Breast epithelium (tissue), 4 donors: ENCODE data around the gene DACT2. TPM values are rescaled to one million over a fixed set of nuclear protein-coding genes. Genes with fewer than 3 reads are reported as not detected.

ENCODE experiments used
- DNase-seq, 2 donors: peaks; one replicate each; pipeline ENCODE4 v3.0.0-alpha.2; 2019; ENCODE audit warnings: low spot score in 2 of 2
- H3K27ac ChIP-seq, 2 donors: fragments of 200-600 bp; sonication (generic) in 1 of 2; one replicate each; pipeline ENCODE4 v1.5.1; 2016 to 2019; ENCODE audit warnings: mild to moderate bottlenecking in 1 of 2
- H3K27me3 ChIP-seq, 2 donors: fragments of 200-600 bp; sonication (generic) in 1 of 2; one replicate each; pipeline versions ENCODE4 v1.5.1 to v1.6.0; 2017 to 2019; ENCODE audit warnings: control low read depth in 1 of 2, mild to moderate bottlenecking in 1 of 2
- H3K36me3 ChIP-seq: fragments of 200-600 bp; one replicate; pipeline ENCODE4 v1.5.1; 2019
- H3K4me1 ChIP-seq, 2 donors: fragments of 200-600 bp; sonication (generic); one replicate each; pipeline ENCODE4 v1.5.1; 2016 to 2019; ENCODE audit warnings: control low read depth in 1 of 2
- H3K4me3 ChIP-seq, 3 donors: fragments of 200-600 bp; sonication (generic); 1 replicate in 2 of 3; 2 replicates in 1 of 3; pipeline ENCODE4 v1.5.1; 2016 to 2019; ENCODE audit warnings: mild to moderate bottlenecking in 3 of 3, moderate library complexity in 2 of 3
- H3K9me3 ChIP-seq, 2 donors: fragments of 200-600 bp; sonication (generic) in 1 of 2; one replicate each; pipeline ENCODE4 v1.5.1; 2016 to 2019; ENCODE audit warnings: control low read depth in 1 of 2
- POLR2A ChIP-seq: fragments of 450-650 bp; IDR thresholded peaks from one replicate; pipeline ENCODE4 v1.6.1; 2016; ENCODE audit warnings: antibody characterized with exemption, mild to moderate bottlenecking, moderate library complexity
- POLR2AphosphoS5 ChIP-seq, 3 donors: sonication (generic); formaldehyde crosslinking; IDR thresholded peaks; one replicate each; pipeline ENCODE4 v1.6.1; 2017; ENCODE audit warnings: antibody characterized with exemption in 3 of 3
- intact Hi-C: fragments of 100-400 bp; cut with DNase I; formaldehyde crosslinking; loops from one replicate; pipeline ENCODE4 v1.15.1; 2023; ENCODE audit warnings: low total_unique reads
- total RNA-seq, 3 donors: library from RNA; depleted of rRNA; stranded (reverse); fragments of >200 nt; gene quantifications; one replicate each; pipeline ENCODE4 v1.1.0, GENCODE V29; 2016
- TF ChIP-seq, protein P1 (sequence below), 3 donors: fragments of 450-650 bp; IDR thresholded peaks; one replicate each; pipeline ENCODE4 v1.5.1; 2016 to 2017; ENCODE audit warnings: antibody characterized with exemption in 3 of 3, mild to moderate bottlenecking in 3 of 3, moderate library complexity in 3 of 3

Gene DACT2, protein sequence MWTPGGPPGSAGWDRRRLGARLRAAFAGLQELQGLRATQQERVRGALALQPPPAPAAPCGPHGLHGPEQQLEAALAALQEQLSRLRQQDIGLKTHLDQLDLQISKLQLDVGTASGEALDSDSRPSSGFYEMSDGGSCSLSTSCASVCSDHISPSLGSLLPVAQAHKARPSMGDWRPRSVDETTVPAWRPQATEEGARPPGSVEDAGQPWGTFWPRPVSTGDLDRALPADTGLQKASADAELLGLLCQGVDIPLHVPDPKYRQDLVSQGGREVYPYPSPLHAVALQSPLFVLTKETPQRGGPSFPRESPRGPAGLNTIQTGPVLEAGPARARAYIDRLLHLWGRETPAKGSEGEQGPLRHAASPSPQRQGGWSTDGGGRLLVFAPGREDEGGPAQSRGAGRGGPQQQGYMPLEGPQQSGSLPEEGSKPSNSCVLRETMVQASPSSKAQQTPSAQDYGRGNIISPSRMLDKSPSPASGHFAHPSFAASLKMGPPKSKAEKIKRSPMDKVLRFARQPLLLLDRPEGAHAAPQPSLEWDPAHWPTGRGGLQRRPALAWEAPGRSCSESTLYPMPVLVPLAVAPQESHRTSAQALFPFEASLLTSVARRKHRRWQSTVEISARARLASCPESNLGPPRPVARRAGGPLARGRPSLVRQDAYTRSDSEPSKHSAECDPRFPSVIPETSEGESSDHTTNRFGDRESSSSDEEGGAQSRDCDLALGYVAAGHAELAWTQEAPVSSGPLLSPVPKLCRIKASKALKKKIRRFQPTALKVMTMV
- total RNA-seq: 1 to 10 TPM in 1 of 3 donors, under 1 TPM in 1, not detected in 1; 0.32 to 1.0 TPM

DNA sequence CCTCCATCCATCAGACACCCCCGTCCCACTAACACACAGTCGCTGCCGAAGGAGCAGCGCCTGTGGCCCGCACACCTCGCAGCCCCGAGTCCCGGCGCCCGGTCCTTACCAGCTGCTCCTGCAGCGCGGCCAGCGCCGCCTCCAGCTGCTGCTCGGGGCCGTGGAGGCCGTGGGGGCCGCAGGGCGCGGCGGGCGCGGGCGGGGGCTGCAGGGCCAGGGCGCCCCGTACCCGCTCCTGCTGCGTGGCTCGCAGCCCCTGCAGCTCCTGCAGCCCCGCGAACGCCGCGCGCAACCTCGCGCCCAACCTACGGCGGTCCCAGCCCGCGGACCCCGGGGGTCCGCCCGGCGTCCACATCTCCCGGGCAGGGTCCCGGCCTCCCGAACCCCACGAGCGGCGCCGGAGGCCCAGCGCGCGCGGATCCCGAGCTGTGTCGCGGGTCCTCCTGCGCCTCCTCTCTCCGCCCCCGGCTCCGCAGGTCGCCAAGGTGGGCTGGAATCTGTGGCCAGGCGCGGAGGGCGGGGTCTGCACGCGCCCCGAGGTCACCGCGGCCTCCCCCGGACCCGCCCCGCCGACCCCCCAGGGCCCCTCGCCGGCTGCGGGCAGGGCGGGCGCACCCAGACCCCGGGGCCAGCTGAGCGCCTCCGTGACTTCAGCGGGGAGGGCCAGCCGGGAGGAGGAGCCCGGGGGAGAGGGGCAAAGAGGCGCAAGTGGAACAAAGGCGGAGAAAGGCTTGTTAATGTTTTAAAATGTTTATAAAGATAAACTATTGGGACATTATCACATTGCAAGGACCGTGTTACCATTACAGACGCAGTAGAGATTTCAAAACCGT, at the start of gene DACT2:
TSS of gene DACT2 (minus strand) at position 499 of the 833 bp plus-strand sequence. CDS start at position 355, 144 bp downstream.
- peaks cover 0 to 29% of the 10 kb centered on the region in 2 donors for H3K27me3 ChIP-seq
- H3K27ac ChIP-seq: peak within 1 kb of the TSS; percentile 29 to 48
- no peaks in the 10 kb centered on the region for H3K36me3 ChIP-seq
- TF ChIP-seq, protein P1, sequence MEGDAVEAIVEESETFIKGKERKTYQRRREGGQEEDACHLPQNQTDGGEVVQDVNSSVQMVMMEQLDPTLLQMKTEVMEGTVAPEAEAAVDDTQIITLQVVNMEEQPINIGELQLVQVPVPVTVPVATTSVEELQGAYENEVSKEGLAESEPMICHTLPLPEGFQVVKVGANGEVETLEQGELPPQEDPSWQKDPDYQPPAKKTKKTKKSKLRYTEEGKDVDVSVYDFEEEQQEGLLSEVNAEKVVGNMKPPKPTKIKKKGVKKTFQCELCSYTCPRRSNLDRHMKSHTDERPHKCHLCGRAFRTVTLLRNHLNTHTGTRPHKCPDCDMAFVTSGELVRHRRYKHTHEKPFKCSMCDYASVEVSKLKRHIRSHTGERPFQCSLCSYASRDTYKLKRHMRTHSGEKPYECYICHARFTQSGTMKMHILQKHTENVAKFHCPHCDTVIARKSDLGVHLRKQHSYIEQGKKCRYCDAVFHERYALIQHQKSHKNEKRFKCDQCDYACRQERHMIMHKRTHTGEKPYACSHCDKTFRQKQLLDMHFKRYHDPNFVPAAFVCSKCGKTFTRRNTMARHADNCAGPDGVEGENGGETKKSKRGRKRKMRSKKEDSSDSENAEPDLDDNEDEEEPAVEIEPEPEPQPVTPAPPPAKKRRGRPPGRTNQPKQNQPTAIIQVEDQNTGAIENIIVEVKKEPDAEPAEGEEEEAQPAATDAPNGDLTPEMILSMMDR (IDR thresholded peaks at IDR 0.05): no peak
- TF ChIP-seq POLR2A (no peak), POLR2AphosphoS5 (IDR thresholded peaks at IDR 0.05) (no peak)
- intact Hi-C loops: no loop called here
- no peaks in the 10 kb centered on the region for H3K9me3 ChIP-seq
- DNase-seq: no peak
- no peaks in the 10 kb centered on the region for H3K4me1 ChIP-seq
- H3K4me3 ChIP-seq: peak within 1 kb of the TSS; percentile 42 to 66 (median 53)

- TF ChIP-seq, protein P1 (IDR thresholded peaks at IDR 0.05): no peak
- no peak for TF ChIP-seq POLR2AphosphoS5 (IDR thresholded peaks at IDR 0.05)
- no peak for TF ChIP-seq POLR2A
- DNase-seq: no peak
- Histone ChIP-seq H3K9me3 (no peaks in the 10 kb centered on the region), H3K4me3 (no peak overlapping the region), H3K27me3 (no peaks in the 10 kb centered on the region), H3K36me3 (no peaks in the 10 kb centered on the region), H3K27ac (peak overlapping the region; percentile 20 to 48), H3K4me1 (no peaks in the 10 kb centered on the region)
- intact Hi-C loops: loop anchor here (2.0 kb wide), 1 partner anchor 516 kb away; no protein-coding TSS in a partner anchor
Observed at GRCh38 chr6:168368936-168369335, 49.4 kb upstream of the DACT2 start.

DNA sequence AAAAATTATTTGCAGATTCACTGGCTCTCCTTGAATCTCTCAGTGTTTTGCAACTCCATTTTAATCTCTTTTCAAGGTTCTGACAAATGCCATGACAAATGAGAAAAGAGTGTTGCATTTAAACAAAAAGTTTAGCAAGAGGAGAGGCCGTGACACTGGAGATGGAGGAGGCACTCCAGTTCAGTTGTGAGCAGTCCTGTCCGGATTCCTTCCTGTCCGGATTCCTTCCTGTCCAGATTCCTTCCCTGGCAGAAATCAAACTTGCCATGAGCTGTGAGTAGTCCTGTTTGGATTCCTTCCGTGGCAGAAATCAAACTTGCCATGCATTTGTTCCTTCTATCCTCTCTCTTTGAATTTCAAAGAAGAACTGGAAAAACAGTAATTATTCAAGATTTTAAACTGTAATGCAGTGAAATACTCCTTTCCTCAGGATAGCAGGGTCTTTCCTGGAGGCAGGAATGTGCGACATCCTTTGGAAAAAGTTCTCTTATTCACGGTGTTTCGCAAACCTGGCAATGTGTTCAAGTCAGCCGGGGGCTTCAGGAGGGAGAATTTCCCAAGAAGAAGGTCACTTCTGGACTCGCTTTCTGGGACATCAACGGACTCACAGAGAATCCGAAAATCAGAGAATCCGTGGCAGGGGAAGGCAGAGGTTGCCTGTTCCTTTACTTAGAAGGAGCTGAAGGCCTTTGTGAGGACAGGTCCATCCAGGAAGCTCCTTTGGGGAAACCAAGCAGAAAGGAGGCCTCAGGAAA, 48.7 kb upstream of the DACT2 start:
- no peaks in the 10 kb centered on the region for H3K36me3 ChIP-seq
- H3K9me3 ChIP-seq: no peaks in the 10 kb centered on the region
- TF ChIP-seq POLR2A (no peak), POLR2AphosphoS5 (IDR thresholded peaks at IDR 0.05) (no peak)
- TF ChIP-seq, protein P1 (IDR thresholded peaks at IDR 0.05): no peak
- intact Hi-C loops: loop anchor here (2.0 kb wide), 1 partner anchor 517 kb away; no protein-coding TSS in a partner anchor
- DNase-seq: no peak
- no peaks in the 10 kb centered on the region for H3K4me1 ChIP-seq
- H3K4me3 ChIP-seq: no peak overlapping the region
- no peaks in the 10 kb centered on the region for H3K27me3 ChIP-seq
- peak overlapping the region; percentile 20 to 48 for H3K27ac ChIP-seq

GRCh38 chr6:168367285-168367751, 47.7 kb upstream of the DACT2 start:
- no peak for DNase-seq
- Histone ChIP-seq H3K4me3 (no peak overlapping the region), H3K9me3 (no peaks in the 10 kb centered on the region), H3K27ac (peak overlapping the region; percentile 25 to 44), H3K36me3 (no peaks in the 10 kb centered on the region), H3K4me1 (no peaks in the 10 kb centered on the region), H3K27me3 (no peaks in the 10 kb centered on the region)
- TF ChIP-seq, protein P1 (IDR thresholded peaks at IDR 0.05): no peak
- TF ChIP-seq POLR2A: no peak
- TF ChIP-seq POLR2AphosphoS5 (IDR thresholded peaks at IDR 0.05): no peak
- intact Hi-C loops: no loop called here
